Measurements from ENCODE around the gene SLC1A3.

Gene SLC1A3

DNA sequence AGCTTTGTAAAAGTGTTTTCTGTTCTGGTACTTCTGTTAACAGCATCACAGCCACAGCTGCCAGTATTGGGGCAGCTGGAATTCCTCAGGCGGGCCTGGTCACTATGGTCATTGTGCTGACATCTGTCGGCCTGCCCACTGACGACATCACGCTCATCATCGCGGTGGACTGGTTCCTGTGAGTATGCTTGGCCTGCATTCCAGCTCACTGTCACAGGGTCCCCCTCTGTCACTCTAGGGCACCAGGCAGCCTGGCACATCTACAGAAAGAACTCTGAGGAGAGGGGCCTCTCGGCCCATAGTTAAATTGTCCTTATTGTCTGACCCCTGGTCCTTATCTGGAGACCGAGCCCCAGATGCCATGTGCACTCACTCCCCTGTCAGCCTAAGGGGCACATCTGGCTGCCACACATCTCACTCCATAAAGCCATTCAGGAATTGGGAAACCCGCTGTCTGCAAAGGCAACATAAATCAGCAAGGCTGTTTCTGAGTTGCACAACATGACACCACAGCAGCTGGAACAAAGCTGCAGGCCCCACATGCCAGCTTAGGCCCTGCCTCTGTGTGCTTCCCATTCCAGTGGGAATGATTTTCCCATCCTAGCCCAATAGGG, 77.5 kb downstream of the SLC1A3 start:
- Histone ChIP-seq H3K9ac (ENCODE audit: low read length) (no peak overlapping the region), H3K36me3 (ENCODE audit: control insufficient read depth, insufficient read depth, low read length) (no peaks in the 10 kb centered on the region), H3K9me3 (ENCODE audit: control insufficient read depth, low read length) (no peaks in the 10 kb centered on the region), H3K4me1 (ENCODE audit: control insufficient read depth, insufficient read depth, low read length) (no peaks in the 10 kb centered on the region), H3K27me3 (ENCODE audit: control insufficient read depth, insufficient read depth, low read length) (no peaks in the 10 kb centered on the region), H3K4me3 (ENCODE audit: low read length) (no peak overlapping the region)

- H3K9ac ChIP-seq (ENCODE audit: low read length): no peak overlapping the region
- no peaks in the 10 kb centered on the region for H3K27me3 ChIP-seq (ENCODE audit: control insufficient read depth, insufficient read depth, low read length)
- H3K36me3 ChIP-seq (ENCODE audit: control insufficient read depth, insufficient read depth, low read length): no peaks in the 10 kb centered on the region
- H3K4me3 ChIP-seq (ENCODE audit: low read length): no peak overlapping the region
- H3K9me3 ChIP-seq (ENCODE audit: control insufficient read depth, low read length): no peaks in the 10 kb centered on the region
- no peaks in the 10 kb centered on the region for H3K4me1 ChIP-seq (ENCODE audit: control insufficient read depth, insufficient read depth, low read length)
Observed at GRCh38 chr5:36685631-36686288, 79.4 kb downstream of the SLC1A3 start.

- Histone ChIP-seq H3K27me3 (ENCODE audit: control insufficient read depth, insufficient read depth, low read length) (no peaks in the 10 kb centered on the region), H3K9me3 (ENCODE audit: control insufficient read depth, low read length) (no peaks in the 10 kb centered on the region), H3K4me1 (ENCODE audit: control insufficient read depth, insufficient read depth, low read length) (no peaks in the 10 kb centered on the region), H3K36me3 (ENCODE audit: control insufficient read depth, insufficient read depth, low read length) (no peaks in the 10 kb centered on the region), H3K9ac (ENCODE audit: low read length) (no peak overlapping the region), H3K4me3 (ENCODE audit: low read length) (no peak overlapping the region)
Observed at GRCh38 chr5:36686881-36687280, 80.5 kb downstream of the SLC1A3 start.

DNA sequence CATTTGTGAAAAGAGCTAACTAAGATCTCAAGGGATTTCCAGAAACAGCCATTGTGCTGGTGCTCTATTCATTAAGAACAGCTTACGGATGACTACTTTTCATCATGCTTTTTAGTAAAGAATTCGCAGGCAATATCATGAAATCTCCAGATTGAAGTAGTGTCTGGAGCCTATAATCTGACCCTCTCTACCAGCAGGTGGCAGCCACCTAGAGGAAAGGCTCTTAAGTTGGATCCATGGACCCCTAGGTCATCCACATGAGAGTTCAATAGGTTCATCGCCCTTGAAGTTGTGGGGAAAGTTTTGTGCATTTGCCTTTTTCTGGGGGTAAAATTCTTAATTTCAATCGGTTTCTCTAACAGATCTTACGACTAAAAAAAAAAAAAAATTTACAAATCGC, 82.3 kb downstream of the SLC1A3 start:
- H3K9ac ChIP-seq (ENCODE audit: low read length): no peak overlapping the region
- peaks cover 5% of the 10 kb centered on the region for H3K27me3 ChIP-seq (ENCODE audit: control insufficient read depth, insufficient read depth, low read length)
- no peak overlapping the region for H3K4me3 ChIP-seq (ENCODE audit: low read length)
- peaks cover 4% of the 10 kb centered on the region for H3K4me1 ChIP-seq (ENCODE audit: control insufficient read depth, insufficient read depth, low read length)
- no peaks in the 10 kb centered on the region for H3K9me3 ChIP-seq (ENCODE audit: control insufficient read depth, low read length)
- H3K36me3 ChIP-seq (ENCODE audit: control insufficient read depth, insufficient read depth, low read length): no peaks in the 10 kb centered on the region

GRCh38 chr5:36689225-36689624, 82.8 kb downstream of the SLC1A3 start:
- Histone ChIP-seq H3K4me3 (ENCODE audit: low read length) (no peak overlapping the region), H3K9me3 (ENCODE audit: control insufficient read depth, low read length) (no peaks in the 10 kb centered on the region), H3K9ac (ENCODE audit: low read length) (no peak overlapping the region), H3K27me3 (ENCODE audit: control insufficient read depth, insufficient read depth, low read length) (peaks cover 5% of the 10 kb centered on the region), H3K4me1 (ENCODE audit: control insufficient read depth, insufficient read depth, low read length) (peaks cover 4% of the 10 kb centered on the region), H3K36me3 (ENCODE audit: control insufficient read depth, insufficient read depth, low read length) (no peaks in the 10 kb centered on the region)

DNA sequence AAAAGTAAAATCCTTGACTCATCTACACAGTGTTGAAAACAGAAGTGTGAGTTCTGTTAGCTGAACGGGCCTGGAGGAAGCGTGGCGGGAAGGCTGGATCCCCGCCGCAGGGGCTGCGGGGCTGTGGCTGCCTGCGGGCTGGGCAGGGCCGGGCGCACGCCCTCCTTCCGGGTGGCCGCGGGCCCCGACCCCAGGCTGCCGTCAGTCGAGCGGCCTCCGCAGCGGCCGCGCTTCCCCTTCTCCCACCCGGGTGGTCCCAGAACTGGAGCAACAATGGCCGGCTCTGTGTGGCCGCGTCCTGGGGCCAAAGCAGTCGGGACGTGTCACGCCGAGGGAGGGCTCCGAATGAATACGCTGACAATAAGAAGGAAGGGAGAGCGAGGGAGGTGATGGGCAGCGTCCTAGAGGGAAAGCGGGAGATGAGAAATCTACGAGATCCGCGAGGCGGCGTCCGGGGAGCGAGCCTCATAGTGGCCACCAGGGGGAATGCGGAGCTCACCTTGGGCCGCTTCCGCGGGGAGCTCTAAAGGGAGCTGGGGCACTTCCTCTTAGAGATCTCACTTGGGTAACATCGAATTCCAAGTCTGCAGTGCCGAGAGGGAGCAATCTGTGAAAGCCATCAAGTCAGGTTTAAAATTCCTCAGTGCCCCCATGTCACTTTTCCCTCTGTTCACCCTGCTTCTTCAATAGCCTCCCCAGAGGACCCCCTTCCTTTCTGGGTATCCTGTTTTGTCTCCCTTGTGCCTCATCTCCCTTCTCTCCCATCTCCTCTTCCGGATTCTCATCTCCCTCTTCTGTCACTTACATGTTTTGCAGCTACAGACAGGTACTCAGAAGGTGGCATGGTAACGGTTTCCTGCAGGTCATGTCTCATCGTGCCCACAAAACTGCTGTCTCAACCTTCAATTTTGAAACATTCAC, 83.9 kb downstream of the SLC1A3 start:
- no peaks in the 10 kb centered on the region for H3K36me3 ChIP-seq (ENCODE audit: control insufficient read depth, insufficient read depth, low read length)
- peak overlapping the region; percentile 80 for H3K9ac ChIP-seq (ENCODE audit: low read length)
- H3K9me3 ChIP-seq (ENCODE audit: control insufficient read depth, low read length): no peaks in the 10 kb centered on the region
- peaks cover 4% of the 10 kb centered on the region for H3K4me1 ChIP-seq (ENCODE audit: control insufficient read depth, insufficient read depth, low read length)
- H3K27me3 ChIP-seq (ENCODE audit: control insufficient read depth, insufficient read depth, low read length): peaks cover 5% of the 10 kb centered on the region
- H3K4me3 ChIP-seq (ENCODE audit: low read length): peak overlapping the region; percentile 37

- Histone ChIP-seq H3K27me3 (ENCODE audit: control insufficient read depth, insufficient read depth, low read length) (peaks cover 5% of the 10 kb centered on the region), H3K4me1 (ENCODE audit: control insufficient read depth, insufficient read depth, low read length) (peaks cover 4% of the 10 kb centered on the region), H3K36me3 (ENCODE audit: control insufficient read depth, insufficient read depth, low read length) (no peaks in the 10 kb centered on the region), H3K9ac (ENCODE audit: low read length) (no peak overlapping the region), H3K9me3 (ENCODE audit: control insufficient read depth, low read length) (no peaks in the 10 kb centered on the region), H3K4me3 (ENCODE audit: low read length) (no peak overlapping the region)
Observed at GRCh38 chr5:36691226-36691625, 84.8 kb downstream of the SLC1A3 start.

GRCh38 chr5:36691696-36692371, 85.4 kb downstream of the SLC1A3 start:
- Histone ChIP-seq H3K36me3 (ENCODE audit: control insufficient read depth, insufficient read depth, low read length) (no peaks in the 10 kb centered on the region), H3K9ac (ENCODE audit: low read length) (no peak overlapping the region), H3K9me3 (ENCODE audit: control insufficient read depth, low read length) (no peaks in the 10 kb centered on the region), H3K27me3 (ENCODE audit: control insufficient read depth, insufficient read depth, low read length) (peaks cover 5% of the 10 kb centered on the region), H3K4me3 (ENCODE audit: low read length) (no peak overlapping the region), H3K4me1 (ENCODE audit: control insufficient read depth, insufficient read depth, low read length) (peaks cover 4% of the 10 kb centered on the region)

GRCh38 chr5:36692791-36693763, 86.7 kb downstream of the SLC1A3 start:
- no peak overlapping the region for H3K9ac ChIP-seq (ENCODE audit: low read length)
- no peaks in the 10 kb centered on the region for H3K9me3 ChIP-seq (ENCODE audit: control insufficient read depth, low read length)
- H3K36me3 ChIP-seq (ENCODE audit: control insufficient read depth, insufficient read depth, low read length): no peaks in the 10 kb centered on the region
- H3K4me1 ChIP-seq (ENCODE audit: control insufficient read depth, insufficient read depth, low read length): peaks cover 4% of the 10 kb centered on the region
- no peak overlapping the region for H3K4me3 ChIP-seq (ENCODE audit: low read length)
- peaks cover 5% of the 10 kb centered on the region for H3K27me3 ChIP-seq (ENCODE audit: control insufficient read depth, insufficient read depth, low read length)

GRCh38 chr5:36694351-36694750, 87.9 kb downstream of the SLC1A3 start:
- no peak overlapping the region for H3K9ac ChIP-seq (ENCODE audit: low read length)
- no peaks in the 10 kb centered on the region for H3K9me3 ChIP-seq (ENCODE audit: control insufficient read depth, low read length)
- peaks cover 5% of the 10 kb centered on the region for H3K27me3 ChIP-seq (ENCODE audit: control insufficient read depth, insufficient read depth, low read length)
- peaks cover 4% of the 10 kb centered on the region for H3K4me1 ChIP-seq (ENCODE audit: control insufficient read depth, insufficient read depth, low read length)
- no peak overlapping the region for H3K4me3 ChIP-seq (ENCODE audit: low read length)
- no peaks in the 10 kb centered on the region for H3K36me3 ChIP-seq (ENCODE audit: control insufficient read depth, insufficient read depth, low read length)

GRCh38 chr5:36696059-36696673, 89.8 kb downstream of the SLC1A3 start:
- Histone ChIP-seq H3K4me3 (ENCODE audit: low read length) (no peak overlapping the region), H3K4me1 (ENCODE audit: control insufficient read depth, insufficient read depth, low read length) (peaks cover 4% of the 10 kb centered on the region), H3K9me3 (ENCODE audit: control insufficient read depth, low read length) (no peaks in the 10 kb centered on the region), H3K9ac (ENCODE audit: low read length) (no peak overlapping the region), H3K36me3 (ENCODE audit: control insufficient read depth, insufficient read depth, low read length) (no peaks in the 10 kb centered on the region), H3K27me3 (ENCODE audit: control insufficient read depth, insufficient read depth, low read length) (peaks cover 5% of the 10 kb centered on the region)
